BLaER1 treated with 17β-estradiol and CSF1 and Interleukin-3, amounts not matched to agents 10 nM and 100 nM (cell line): ENCODE results near the gene SLC50A1.
"Not testable (repeated sequence)": the region's sequence is repeated elsewhere in the genome, so short reads cannot be mapped to it uniquely, and the experiment has no call there.

ENCODE experiments used
- H3K27ac ChIP-seq, 11 experiments: shearing (Covaris generic); formaldehyde crosslinking; 2 replicates each; pipeline ENCODE4 v1.8.1; 2022
- H3K27me3 ChIP-seq, 11 experiments: shearing (Covaris generic); formaldehyde crosslinking; 2 replicates each; pipeline ENCODE4 v1.8.1; 2022
- H3K36me3 ChIP-seq, 11 experiments: shearing (Covaris generic); formaldehyde crosslinking; 2 replicates each; pipeline ENCODE4 v1.8.1; 2022
- H3K4me1 ChIP-seq, 10 experiments: shearing (Covaris generic); formaldehyde crosslinking; 2 replicates each; pipeline ENCODE4 v1.8.1; 2022
- H3K4me2 ChIP-seq, 11 experiments: shearing (Covaris generic); formaldehyde crosslinking; 2 replicates each; pipeline ENCODE4 v1.8.1; 2022
- H3K4me3 ChIP-seq, 10 experiments: shearing (Covaris generic); formaldehyde crosslinking; 2 replicates each; pipeline ENCODE4 v1.8.1; 2022
- H3K9ac ChIP-seq, 11 experiments: shearing (Covaris generic); formaldehyde crosslinking; 2 replicates each; pipeline ENCODE4 v1.8.1; 2022
- H3K9me3 ChIP-seq, 11 experiments: shearing (Covaris generic); formaldehyde crosslinking; replicated peaks in 1 of 11; 2 replicates each; pipeline ENCODE4 v1.8.1; 2022
- H4K20me1 ChIP-seq, 11 experiments: shearing (Covaris generic); formaldehyde crosslinking; 2 replicates each; pipeline ENCODE4 v1.8.1; 2022
- Cebpa-rat ChIP-seq, 11 experiments: shearing (Covaris generic); IDR thresholded peaks; 2 replicates each; pipeline ENCODE4 v1.8.1; 2022

SLC50A1 gene

DNA sequence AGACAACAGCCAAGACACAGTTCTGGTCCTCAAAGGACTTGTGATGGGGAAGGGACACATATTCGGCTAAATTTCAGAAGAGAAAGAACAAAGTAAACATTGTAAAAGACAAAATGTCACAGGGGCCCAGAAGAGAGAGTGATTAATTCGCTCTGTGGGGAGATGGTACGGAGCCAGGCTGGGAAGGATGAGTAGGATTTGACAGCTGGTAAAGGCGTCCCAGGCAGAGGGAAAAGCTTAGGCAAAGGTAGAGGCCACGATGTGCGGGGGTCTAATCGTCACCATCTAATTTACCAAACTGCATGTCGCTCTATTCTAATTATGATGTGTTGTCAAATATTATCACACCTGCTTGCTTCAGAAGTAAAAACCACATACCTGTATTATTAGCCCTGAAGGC is 25.3 kb upstream of the SLC50A1 start:
- Histone ChIP-seq H3K9me3 (no peaks in the 10 kb centered on the region), H3K4me3 (no peak overlapping the region), H3K27ac (no peak overlapping the region), H3K27me3 (no peaks in the 10 kb centered on the region; a peak in 1 of 22 replicates), H4K20me1 (no peaks in the 10 kb centered on the region), H3K9ac (no peak overlapping the region), H3K36me3 (no peaks in the 10 kb centered on the region), H3K4me1 (peaks cover 5 to 59% (median 47%) of the 10 kb centered on the region in 10 experiments; a peak in 18 of 20 replicates), H3K4me2 (peak overlapping the region in 1 of 11 experiments; percentile 7; a peak in 2 of 22 replicates)
- no peak for TF ChIP-seq Cebpa-rat (IDR thresholded peaks at IDR 0.05)

- Histone ChIP-seq H3K4me2 (peak overlapping the region in 3 of 11 experiments; percentile 4 to 17 (median 7); a peak in 4 of 22 replicates), H3K36me3 (no peaks in the 10 kb centered on the region), H4K20me1 (no peaks in the 10 kb centered on the region), H3K27me3 (no peaks in the 10 kb centered on the region; a peak in 1 of 22 replicates), H3K27ac (no peak overlapping the region), H3K9me3 (no peaks in the 10 kb centered on the region), H3K4me3 (no peak overlapping the region), H3K9ac (no peak overlapping the region), H3K4me1 (peaks cover under 1 to 59% (median 47%) of the 10 kb centered on the region in 10 experiments; a peak in 17 of 20 replicates)
- TF ChIP-seq Cebpa-rat (IDR thresholded peaks at IDR 0.05): no peak
These were observed 24.8 kb upstream of the SLC50A1 start for GRCh38 chr1:155110826-155111225.

DNA sequence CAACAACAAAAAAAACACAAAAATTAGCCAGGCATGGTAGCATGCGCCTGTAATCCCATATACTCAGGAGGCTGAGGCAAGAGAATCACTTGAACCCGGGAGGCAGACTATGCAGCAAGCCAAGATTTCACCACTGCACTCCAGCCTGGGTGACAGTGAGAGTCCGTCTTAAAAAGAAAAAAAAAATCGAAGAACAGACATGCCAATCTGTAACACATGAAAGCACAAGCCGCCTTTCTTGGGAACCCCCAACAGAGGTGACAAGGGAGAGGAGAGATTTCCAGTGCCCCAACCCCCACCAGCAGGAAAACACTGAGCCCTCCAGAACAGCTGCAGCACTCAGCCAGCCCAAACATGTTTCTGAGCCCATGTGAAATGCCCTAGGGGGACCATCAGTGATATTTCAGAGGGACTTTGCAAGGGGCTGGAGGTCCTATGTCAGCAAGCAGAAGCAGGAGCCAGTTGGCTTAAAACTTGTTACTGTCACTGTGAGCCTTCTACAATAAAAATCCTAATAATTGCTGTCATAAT is 22.1 kb upstream of the SLC50A1 start:
- H3K9ac ChIP-seq: peak overlapping the region in 2 of 11 experiments; percentile 4 to 28; a peak in 2 of 22 replicates
- no peaks in the 10 kb centered on the region for H3K36me3 ChIP-seq
- H3K4me3 ChIP-seq: no peak overlapping the region
- no peaks in the 10 kb centered on the region; a peak in 1 of 22 replicates for H3K27me3 ChIP-seq
- H3K4me2 ChIP-seq: peak overlapping the region in 8 of 11 experiments; percentile 26 to 88 (median 62); a peak in 15 of 22 replicates
- no peaks in the 10 kb centered on the region for H4K20me1 ChIP-seq
- no peaks in the 10 kb centered on the region for H3K9me3 ChIP-seq
- TF ChIP-seq Cebpa-rat (IDR thresholded peaks at IDR 0.05): no peak
- peaks cover 7 to 48% (median 38%) of the 10 kb centered on the region in 10 experiments; a peak in 16 of 20 replicates for H3K4me1 ChIP-seq
- H3K27ac ChIP-seq: no peak overlapping the region

DNA sequence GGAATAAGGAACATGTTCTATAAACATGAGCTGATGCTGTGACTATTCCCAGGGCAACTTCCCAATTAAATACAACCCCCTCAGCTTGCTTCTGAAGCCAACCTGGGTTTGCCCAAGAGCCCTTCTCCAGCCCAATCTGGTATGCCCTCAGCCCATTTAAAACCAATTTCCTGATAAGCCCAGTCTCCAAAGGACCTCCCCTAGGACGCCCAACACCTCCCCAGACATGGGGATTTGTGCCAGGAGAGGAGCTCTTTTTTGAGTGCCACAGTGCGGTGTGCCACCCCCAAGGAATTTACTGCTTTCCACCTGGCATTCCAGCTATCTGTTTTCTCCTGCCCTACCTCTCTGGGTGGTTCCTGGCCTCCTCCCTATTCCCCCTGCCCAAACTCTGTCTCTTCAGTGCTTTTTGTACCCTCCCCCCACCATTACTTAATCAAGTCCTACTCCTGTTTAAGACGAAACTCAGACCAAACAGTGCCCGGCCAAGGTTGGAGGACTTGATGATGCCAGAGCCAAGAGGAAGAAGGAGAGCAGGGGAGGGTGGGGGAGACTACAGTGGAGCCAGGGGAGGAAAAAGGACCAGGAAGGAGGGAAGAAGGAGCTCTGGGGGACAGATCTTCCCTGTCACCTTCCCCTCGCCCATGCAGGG is 19.4 kb upstream of the SLC50A1 start:
- no peak overlapping the region for H3K4me3 ChIP-seq
- peaks cover 7 to 42% (median 33%) of the 10 kb centered on the region in 10 experiments; a peak in 16 of 20 replicates for H3K4me1 ChIP-seq
- no peak overlapping the region for H3K4me2 ChIP-seq
- no peaks in the 10 kb centered on the region for H4K20me1 ChIP-seq
- 0 out of 22 replicates have a peak, but pooled peaks cover 0 to 4% (median 0%) of the 10 kb centered on the region in 11 experiments for H3K27me3 ChIP-seq
- H3K9ac ChIP-seq: no peak overlapping the region
- no peaks in the 10 kb centered on the region for H3K9me3 ChIP-seq
- no peak overlapping the region for H3K27ac ChIP-seq
- no peak for TF ChIP-seq Cebpa-rat (IDR thresholded peaks at IDR 0.05)
- no peaks in the 10 kb centered on the region for H3K36me3 ChIP-seq

GRCh38 chr1:155117610-155118009 is 18.0 kb upstream of the SLC50A1 start:
- Histone ChIP-seq H4K20me1 (no peaks in the 10 kb centered on the region), H3K4me2 (peak overlapping the region in 8 of 11 experiments; percentile 7 to 49 (median 34); a peak in 9 of 22 replicates), H3K9me3 (no peaks in the 10 kb centered on the region), H3K9ac (no peak overlapping the region), H3K27me3 (0 out of 22 replicates have a peak, but pooled peaks cover 0 to 4% (median 0%) of the 10 kb centered on the region in 11 experiments), H3K27ac (no peak overlapping the region), H3K4me1 (peaks cover 7 to 32% (median 24%) of the 10 kb centered on the region in 10 experiments; a peak in 16 of 20 replicates), H3K36me3 (no peaks in the 10 kb centered on the region), H3K4me3 (no peak overlapping the region)
- no peak for TF ChIP-seq Cebpa-rat (IDR thresholded peaks at IDR 0.05)

- Histone ChIP-seq H3K4me1 (peaks cover 7 to 28% (median 21%) of the 10 kb centered on the region in 10 experiments; a peak in 16 of 20 replicates), H3K4me2 (peak overlapping the region in 8 of 11 experiments; percentile 7 to 49 (median 34); a peak in 11 of 22 replicates)
These were observed 17.6 kb upstream of the SLC50A1 start for GRCh38 chr1:155118090-155118489.

DNA sequence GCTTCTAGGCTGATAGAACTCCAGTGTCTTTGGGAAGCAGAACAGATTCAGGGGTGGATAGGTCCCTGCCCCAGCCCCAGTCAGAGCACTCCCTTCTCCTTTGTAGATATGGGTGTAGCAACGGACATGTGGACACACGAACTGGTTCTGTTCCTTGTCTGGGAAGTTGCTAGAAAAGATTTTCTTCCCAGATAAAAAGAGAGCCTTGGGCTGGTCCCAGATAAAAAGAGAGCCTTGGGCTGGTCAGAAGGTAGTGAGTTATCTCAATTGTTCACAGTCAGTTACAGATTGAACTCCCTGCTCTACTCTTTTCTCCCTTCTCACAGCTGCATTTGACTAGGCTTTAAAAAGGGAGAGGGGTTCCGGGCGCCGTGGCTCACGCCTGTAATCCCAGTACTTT is 15.4 kb upstream of the SLC50A1 start:
- no peak overlapping the region for H3K9ac ChIP-seq
- no peak overlapping the region for H3K4me3 ChIP-seq
- TF ChIP-seq Cebpa-rat (IDR thresholded peaks at IDR 0.05): no peak
- no peak overlapping the region for H3K27ac ChIP-seq
- H3K4me1 ChIP-seq: peaks cover 7 to 13% (median 10%) of the 10 kb centered on the region in 10 experiments; a peak in 16 of 20 replicates
- no peaks in the 10 kb centered on the region for H4K20me1 ChIP-seq
- H3K4me2 ChIP-seq: no peak overlapping the region
- H3K27me3 ChIP-seq: peaks cover 0 to 9% (median 2%) of the 10 kb centered on the region in 11 experiments; a peak in 12 of 22 replicates
- H3K9me3 ChIP-seq: no peaks in the 10 kb centered on the region
- H3K36me3 ChIP-seq: no peaks in the 10 kb centered on the region

More at GRCh38 chr1:155118090-155118489, 17.6 kb upstream of the SLC50A1 start:
- not testable (repeated sequence) for H4K20me1 ChIP-seq, H3K9me3 ChIP-seq, H3K36me3 ChIP-seq, H3K9ac ChIP-seq, H3K4me3 ChIP-seq, H3K27me3 ChIP-seq, H3K27ac ChIP-seq

DNA sequence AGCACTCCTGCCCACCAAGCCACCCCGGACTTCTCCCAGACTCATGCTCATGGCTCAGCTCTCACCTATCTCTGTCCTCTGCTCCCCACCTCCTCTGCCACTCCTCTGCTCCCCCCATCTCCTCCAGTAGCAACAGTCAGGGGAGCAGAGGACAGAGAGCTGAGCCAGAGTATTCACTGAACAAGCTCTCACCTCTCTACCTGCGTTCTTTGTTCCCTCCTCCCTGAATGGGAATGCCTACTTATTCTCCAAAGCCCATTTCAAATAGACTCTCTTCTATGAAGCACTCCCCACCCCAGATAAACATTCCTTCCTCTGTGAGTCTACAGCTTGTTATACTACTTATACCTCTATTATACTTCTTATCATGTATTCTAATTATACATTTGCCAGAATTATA is 14.4 kb upstream of the SLC50A1 start:
- Histone ChIP-seq H4K20me1 (no peaks in the 10 kb centered on the region), H3K4me1 (peaks cover 7 to 17% (median 10%) of the 10 kb centered on the region in 10 experiments; a peak in 16 of 20 replicates), H3K9ac (no peak overlapping the region), H3K4me3 (no peak overlapping the region), H3K9me3 (no peaks in the 10 kb centered on the region), H3K4me2 (no peak overlapping the region), H3K27me3 (peaks cover 6 to 19% (median 12%) of the 10 kb centered on the region in 11 experiments), H3K36me3 (no peaks in the 10 kb centered on the region), H3K27ac (no peak overlapping the region)
- TF ChIP-seq Cebpa-rat (IDR thresholded peaks at IDR 0.05): no peak

GRCh38 chr1:155122308-155122707 is 13.3 kb upstream of the SLC50A1 start:
- Histone ChIP-seq H3K9me3 (no peaks in the 10 kb centered on the region), H3K4me1 (peaks cover 16 to 28% (median 20%) of the 10 kb centered on the region in 10 experiments; a peak in 17 of 20 replicates), H3K9ac (no peak overlapping the region), H3K4me3 (no peak overlapping the region), H3K27me3 (peaks cover 17 to 30% (median 23%) of the 10 kb centered on the region in 11 experiments), H3K4me2 (no peak overlapping the region), H4K20me1 (no peaks in the 10 kb centered on the region; a peak in 1 of 22 replicates), H3K36me3 (no peaks in the 10 kb centered on the region), H3K27ac (no peak overlapping the region)
- TF ChIP-seq Cebpa-rat (IDR thresholded peaks at IDR 0.05): no peak
